Measurements from ENCODE around the gene KCTD15.

DNA sequence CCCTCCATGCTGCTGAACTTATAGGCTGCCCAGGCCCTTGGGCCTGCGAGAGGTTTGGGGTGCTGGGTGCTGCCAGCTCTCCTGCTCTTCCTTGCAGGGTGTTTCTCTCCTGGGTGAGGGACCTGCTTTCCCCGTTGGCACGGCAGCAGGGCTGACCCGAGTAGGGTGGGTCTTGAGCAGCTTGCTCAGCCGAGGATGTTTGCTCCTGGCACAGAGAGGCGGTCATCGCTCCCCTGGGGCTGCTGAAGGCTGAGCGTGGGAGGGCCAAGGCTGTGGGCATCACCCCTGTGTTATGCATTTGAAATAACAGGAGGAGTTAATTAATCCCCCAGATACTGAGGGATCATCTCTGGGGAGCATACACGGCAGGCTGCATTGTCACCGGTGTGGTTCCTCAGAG is 5.3 kb downstream of the KCTD15 start:
- TF ChIP-seq GATA2 (IDR thresholded peaks at IDR 0.05; ENCODE audit: low read depth, low read length) (no peak), GATA3 (IDR thresholded peaks at IDR 0.05; ENCODE audit: low read depth, low read length) (no peak)
